AG08396 (cell line): ENCODE measurements around the gene TPRKB.
"Not testable (repeated sequence)": the region's sequence is repeated elsewhere in the genome, so short reads cannot be mapped to it uniquely, and the experiment has no call there.

Experiments used
- DNase-seq: peaks from one replicate; pipeline ENCODE4 v3.0.0; 2012; ENCODE audit warnings: low spot score, mixed read lengths

The TPRKB gene

GRCh38 chr2:73739101-73739500 lies 2.0 kb upstream of the TPRKB start:
- DNase-seq = no peak

GRCh38 chr2:73736378-73736777 lies 767 bp downstream of the TPRKB start:
- DNase-seq = no peak

GRCh38 chr2:73730810-73731209 lies 6.3 kb downstream of the TPRKB start:
- DNase-seq = no peak

- DNase-seq = no peak
These were observed 8.4 kb downstream of the TPRKB start for GRCh38 chr2:73728711-73729110.

- DNase-seq = no peak
These were observed 9.1 kb downstream of the TPRKB start for GRCh38 chr2:73728043-73728442.

GRCh38 chr2:73726657-73727056 lies 10.5 kb downstream of the TPRKB start:
- DNase-seq = not testable (repeated sequence)

- DNase-seq = no peak
These were observed 18.1 kb downstream of the TPRKB start for GRCh38 chr2:73718851-73719621.

- no peak for DNase-seq
These were observed 18.7 kb downstream of the TPRKB start for GRCh38 chr2:73718421-73718820.

GRCh38 chr2:73717695-73718094 lies 19.4 kb downstream of the TPRKB start:
- DNase-seq = not testable (repeated sequence)

- no peak for DNase-seq
These were observed 19.9 kb downstream of the TPRKB start for GRCh38 chr2:73717251-73717606.

- DNase-seq = no peak
These were observed 20.4 kb downstream of the TPRKB start for GRCh38 chr2:73716543-73717250.

- DNase-seq = no peak
These were observed 23.1 kb downstream of the TPRKB start for GRCh38 chr2:73714091-73714490.

- no peak for DNase-seq
These were observed 28.6 kb downstream of the TPRKB start for GRCh38 chr2:73708527-73708926.

- DNase-seq = no peak
These were observed 29.5 kb downstream of the TPRKB start for GRCh38 chr2:73707636-73708035.

- no peak for DNase-seq
These were observed 30.1 kb downstream of the TPRKB start for GRCh38 chr2:73707058-73707457.

GRCh38 chr2:73705091-73705490 lies 32.1 kb downstream of the TPRKB start:
- no peak for DNase-seq

- no peak for DNase-seq
These were observed 32.9 kb downstream of the TPRKB start for GRCh38 chr2:73704285-73704684.

- DNase-seq = no peak
These were observed 33.5 kb downstream of the TPRKB start for GRCh38 chr2:73703675-73704074.

GRCh38 chr2:73702852-73703493 lies 34.2 kb downstream of the TPRKB start:
- DNase-seq = not testable (repeated sequence)

- no peak for DNase-seq
These were observed 35.0 kb downstream of the TPRKB start for GRCh38 chr2:73701968-73702665.

- not testable (repeated sequence) for DNase-seq
These were observed 35.7 kb downstream of the TPRKB start for GRCh38 chr2:73701448-73701765.

GRCh38 chr2:73700661-73701447 lies 36.3 kb downstream of the TPRKB start:
- DNase-seq = no peak
